ENCODE data around the gene GNMT. TPM values are rescaled to one million over a fixed set of nuclear protein-coding genes. Genes with fewer than 3 reads are reported as not detected.
A peak's percentile ranks its signal among the peaks of the same experiment; 100 is the strongest.
"Not testable (repeated sequence)": the region's sequence is repeated elsewhere in the genome, so short reads cannot be mapped to it uniquely, and the experiment has no call there.

GNMT gene
- total RNA-seq, 1 donor: 0.63 TPM

GRCh38 chr6:42979523-42980177 is 19.1 kb downstream of the GNMT start:
- H3K4me1 ChIP-seq (ENCODE audit: insufficient read depth, low read length): peaks cover 45% of the 10 kb centered on the region
- peak overlapping the region; percentile 91 for H3K4me3 ChIP-seq (ENCODE audit: low read length)
- H3K27me3 ChIP-seq (ENCODE audit: insufficient read depth, low read length): no peaks in the 10 kb centered on the region
- no peaks in the 10 kb centered on the region for H3K9me3 ChIP-seq (ENCODE audit: low read depth, low read length)

- no peak overlapping the region for H3K4me3 ChIP-seq (ENCODE audit: low read length)
- H3K27me3 ChIP-seq (ENCODE audit: insufficient read depth, low read length): no peaks in the 10 kb centered on the region
- H3K9me3 ChIP-seq (ENCODE audit: low read depth, low read length): no peaks in the 10 kb centered on the region
- peaks cover 54% of the 10 kb centered on the region for H3K4me1 ChIP-seq (ENCODE audit: insufficient read depth, low read length)
Measured at GRCh38 chr6:42981836-42982235, 21.3 kb downstream of the GNMT start.

DNA sequence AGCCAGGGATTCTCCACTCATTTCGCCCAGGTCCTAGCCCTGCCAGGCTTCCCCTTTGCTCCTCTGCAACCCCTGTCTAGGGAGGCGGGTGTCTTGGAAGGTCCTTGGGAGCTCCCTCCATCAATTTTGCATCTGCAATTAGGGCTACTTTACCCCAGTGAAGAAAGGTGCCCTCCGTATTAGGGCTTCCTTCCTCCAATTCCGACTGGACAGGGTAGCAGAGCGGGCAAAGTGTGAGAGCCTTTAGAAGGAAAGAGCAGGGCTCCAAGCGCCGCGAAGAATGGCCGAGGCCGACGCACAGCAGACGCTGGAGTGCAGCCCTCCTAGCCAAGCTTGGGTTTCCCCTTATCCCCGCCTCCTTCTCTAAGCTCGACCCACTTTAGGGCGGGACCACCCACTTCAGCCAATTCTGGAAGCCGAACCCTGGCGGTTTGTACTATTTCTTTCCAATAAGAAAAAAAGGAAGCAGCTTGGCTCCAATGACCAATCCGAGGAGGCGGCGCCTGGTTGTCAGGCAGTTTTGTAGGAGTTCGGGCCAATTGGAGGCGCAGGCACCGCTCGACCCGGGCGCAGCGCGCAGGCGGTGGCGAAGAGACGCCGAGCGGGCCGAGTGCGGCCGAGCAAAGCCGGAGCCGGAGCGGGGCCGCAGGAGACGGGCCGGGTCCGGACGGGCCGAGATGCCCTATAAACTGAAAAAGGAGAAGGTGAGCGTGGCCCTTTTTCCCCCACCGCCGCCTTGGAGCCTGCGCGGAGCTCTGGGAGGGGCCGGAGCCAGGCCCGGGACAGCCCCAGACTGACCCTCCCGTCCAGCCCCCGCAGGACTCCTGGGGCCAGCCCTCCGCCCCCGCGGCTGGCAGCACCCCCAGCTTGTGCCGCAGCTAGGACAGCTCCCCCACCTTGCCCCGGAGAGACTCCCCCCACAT is 23.7 kb downstream of the GNMT start, which contains the start of gene PPP2R5D:
TSS of gene PPP2R5D (plus strand) at position 570 of the 923 bp plus-strand sequence. CDS start at position 678, 108 bp downstream.
- Histone ChIP-seq H3K4me1 (ENCODE audit: insufficient read depth, low read length) (peaks cover 41% of the 10 kb centered on the region), H3K4me3 (ENCODE audit: low read length) (peak within 1 kb of the TSS; percentile 67), H3K9me3 (ENCODE audit: low read depth, low read length) (no peaks in the 10 kb centered on the region), H3K27me3 (ENCODE audit: insufficient read depth, low read length) (no peaks in the 10 kb centered on the region)

DNA sequence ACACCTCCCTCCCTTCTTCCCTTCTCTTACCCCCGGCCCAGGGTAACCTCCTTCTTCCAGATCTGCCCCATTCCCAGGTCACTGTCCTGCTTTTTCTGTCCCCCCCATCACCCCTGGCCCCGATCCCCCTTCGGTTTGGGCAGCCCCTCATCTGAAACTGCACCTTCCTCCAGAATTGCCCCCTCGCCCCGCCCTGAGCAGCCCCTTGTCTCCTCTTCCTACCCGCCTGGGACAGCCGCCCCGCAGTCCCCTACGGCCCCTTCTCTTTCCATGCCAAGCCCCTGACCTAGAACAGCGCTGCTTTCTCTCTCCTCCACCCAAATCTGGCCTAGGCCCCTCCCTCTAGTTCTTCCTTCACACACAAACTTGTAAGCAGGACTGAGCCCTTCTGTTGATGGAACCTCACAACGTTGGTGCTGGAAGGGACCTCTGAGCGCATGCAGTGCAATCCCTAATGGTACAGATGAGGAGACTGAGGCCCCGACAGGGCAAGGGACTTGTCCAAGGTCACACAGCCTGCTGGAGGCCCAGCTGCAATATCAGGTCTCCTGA is 24.4 kb downstream of the GNMT start:
- Histone ChIP-seq H3K27me3 (ENCODE audit: insufficient read depth, low read length) (no peaks in the 10 kb centered on the region), H3K9me3 (ENCODE audit: low read depth, low read length) (no peaks in the 10 kb centered on the region), H3K4me3 (ENCODE audit: low read length) (peak overlapping the region; percentile 67), H3K4me1 (ENCODE audit: insufficient read depth, low read length) (peaks cover 34% of the 10 kb centered on the region)

- Histone ChIP-seq H3K27me3 (ENCODE audit: insufficient read depth, low read length) (no peaks in the 10 kb centered on the region), H3K9me3 (ENCODE audit: low read depth, low read length) (no peaks in the 10 kb centered on the region)
Measured at GRCh38 chr6:42987533-42988451, 27.2 kb downstream of the GNMT start.

GRCh38 chr6:42988486-42989020 is 28.0 kb downstream of the GNMT start:
- Histone ChIP-seq H3K4me1 (ENCODE audit: insufficient read depth, low read length) (peaks cover 26% of the 10 kb centered on the region), H3K27me3 (ENCODE audit: insufficient read depth, low read length) (no peaks in the 10 kb centered on the region), H3K4me3 (ENCODE audit: low read length) (no peak overlapping the region), H3K9me3 (ENCODE audit: low read depth, low read length) (no peaks in the 10 kb centered on the region)

More at GRCh38 chr6:42987533-42988451, 27.2 kb downstream of the GNMT start:
- H3K4me1 ChIP-seq (ENCODE audit: insufficient read depth, low read length): peaks cover 30% of the 10 kb centered on the region
- no peak overlapping the region for H3K4me3 ChIP-seq (ENCODE audit: low read length)

DNA sequence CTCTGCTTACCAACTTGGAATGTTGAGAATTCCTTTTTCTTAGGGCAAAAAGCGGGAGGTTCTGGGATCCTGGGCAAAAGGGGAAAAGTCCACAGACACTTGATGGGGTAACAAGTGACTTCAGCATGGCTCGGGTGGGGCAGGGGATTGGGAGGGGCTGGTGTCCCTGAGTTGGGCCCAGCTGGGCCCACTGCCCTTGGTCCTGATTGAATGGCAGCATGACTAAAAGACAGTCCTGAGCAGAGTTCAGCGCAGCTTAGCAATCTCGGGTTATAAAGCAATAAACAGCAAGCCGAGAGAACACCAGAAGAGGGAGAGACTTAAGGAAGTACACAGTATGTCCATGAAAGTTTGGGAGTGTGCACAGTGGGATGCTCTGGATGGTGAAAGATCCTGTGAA is 29.4 kb downstream of the GNMT start:
- peaks cover 21% of the 10 kb centered on the region for H3K4me1 ChIP-seq (ENCODE audit: insufficient read depth, low read length)
- H3K4me3 ChIP-seq (ENCODE audit: low read length): no peak overlapping the region
- no peaks in the 10 kb centered on the region for H3K27me3 ChIP-seq (ENCODE audit: insufficient read depth, low read length)
- H3K9me3 ChIP-seq (ENCODE audit: low read depth, low read length): no peaks in the 10 kb centered on the region

GRCh38 chr6:42993445-42993844 is 32.9 kb downstream of the GNMT start:
- Histone ChIP-seq H3K4me1 (ENCODE audit: insufficient read depth, low read length) (no peaks in the 10 kb centered on the region), H3K4me3 (ENCODE audit: low read length) (no peak overlapping the region), H3K9me3 (ENCODE audit: low read depth, low read length) (no peaks in the 10 kb centered on the region), H3K27me3 (ENCODE audit: insufficient read depth, low read length) (no peaks in the 10 kb centered on the region)

- Histone ChIP-seq H3K4me1 (ENCODE audit: insufficient read depth, low read length) (no peaks in the 10 kb centered on the region), H3K9me3 (ENCODE audit: low read depth, low read length) (no peaks in the 10 kb centered on the region), H3K4me3 (ENCODE audit: low read length) (no peak overlapping the region), H3K27me3 (ENCODE audit: insufficient read depth, low read length) (no peaks in the 10 kb centered on the region)
Measured at GRCh38 chr6:42996513-42996912, 36.0 kb downstream of the GNMT start.

GRCh38 chr6:42998205-42998604 is 37.7 kb downstream of the GNMT start:
- H3K4me3 ChIP-seq (ENCODE audit: low read length); H3K4me1 ChIP-seq (ENCODE audit: insufficient read depth, low read length); H3K9me3 ChIP-seq (ENCODE audit: low read depth, low read length); H3K27me3 ChIP-seq (ENCODE audit: insufficient read depth, low read length): not testable (repeated sequence)

DNA sequence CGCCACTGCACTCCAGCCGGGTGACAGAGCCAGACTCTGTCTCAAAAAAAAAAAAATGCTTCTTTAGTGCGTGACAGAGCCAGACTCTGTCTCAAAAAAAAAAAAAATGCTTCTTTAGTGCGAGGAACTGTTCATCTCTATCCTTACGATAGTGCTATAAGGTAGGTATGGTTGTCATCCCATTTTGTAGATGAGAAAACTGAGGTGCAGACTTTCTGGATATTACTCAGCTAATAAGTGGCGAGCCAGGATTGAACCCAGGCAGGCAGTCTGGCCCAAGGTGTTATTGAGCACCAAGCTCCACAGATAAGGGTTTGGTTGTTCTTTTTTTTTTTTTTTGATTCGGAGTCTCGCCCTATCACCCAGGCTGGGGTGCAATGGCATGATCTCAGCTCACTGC is 41.3 kb downstream of the GNMT start:
- Histone ChIP-seq H3K27me3 (ENCODE audit: insufficient read depth, low read length) (no peaks in the 10 kb centered on the region), H3K4me3 (ENCODE audit: low read length) (no peak overlapping the region), H3K4me1 (ENCODE audit: insufficient read depth, low read length) (no peaks in the 10 kb centered on the region), H3K9me3 (ENCODE audit: low read depth, low read length) (no peaks in the 10 kb centered on the region)

- Histone ChIP-seq H3K9me3 (ENCODE audit: low read depth, low read length) (no peaks in the 10 kb centered on the region), H3K4me1 (ENCODE audit: insufficient read depth, low read length) (no peaks in the 10 kb centered on the region), H3K4me3 (ENCODE audit: low read length) (no peak overlapping the region), H3K27me3 (ENCODE audit: insufficient read depth, low read length) (no peaks in the 10 kb centered on the region)
Measured at GRCh38 chr6:43005844-43006243, 45.3 kb downstream of the GNMT start.

DNA sequence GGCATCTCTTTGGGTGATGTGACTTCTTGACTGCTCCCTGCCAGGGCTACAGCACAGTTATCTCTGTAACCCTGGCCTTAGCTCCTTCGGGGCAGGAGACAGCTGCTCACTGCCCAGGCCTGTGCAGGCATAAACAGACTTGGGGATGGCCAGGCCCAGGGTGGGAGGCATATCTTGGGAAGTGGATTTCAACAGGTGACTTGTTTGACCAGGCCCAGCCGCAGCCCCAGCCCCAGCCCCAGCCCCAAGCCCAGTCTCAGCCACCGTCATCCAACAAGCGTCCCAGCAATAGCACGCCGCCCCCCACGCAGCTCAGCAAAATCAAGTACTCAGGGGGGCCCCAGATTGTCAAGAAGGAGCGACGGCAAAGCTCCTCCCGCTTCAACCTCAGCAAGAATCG is 45.7 kb downstream of the GNMT start:
- H3K4me1 ChIP-seq (ENCODE audit: insufficient read depth, low read length): no peaks in the 10 kb centered on the region
- H3K4me3 ChIP-seq (ENCODE audit: low read length): no peak overlapping the region
- H3K27me3 ChIP-seq (ENCODE audit: insufficient read depth, low read length): no peaks in the 10 kb centered on the region
- no peaks in the 10 kb centered on the region for H3K9me3 ChIP-seq (ENCODE audit: low read depth, low read length)

DNA sequence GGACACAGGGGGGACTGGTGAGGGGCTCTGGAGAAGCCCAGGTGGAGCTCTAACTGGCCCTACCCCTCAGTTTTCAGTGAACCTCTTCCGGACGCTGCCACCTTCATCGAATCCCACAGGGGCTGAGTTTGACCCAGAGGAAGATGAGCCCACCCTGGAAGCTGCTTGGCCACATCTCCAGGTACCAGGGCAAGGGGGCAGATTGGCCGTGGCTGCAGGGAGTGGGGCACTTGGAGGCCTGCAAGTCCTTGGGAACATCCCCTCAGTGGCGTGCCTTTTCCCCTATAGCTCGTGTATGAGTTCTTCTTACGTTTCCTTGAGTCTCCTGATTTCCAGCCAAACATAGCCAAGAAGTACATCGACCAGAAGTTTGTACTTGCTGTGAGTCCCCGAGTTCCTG is 46.6 kb downstream of the GNMT start:
- Histone ChIP-seq H3K27me3 (ENCODE audit: insufficient read depth, low read length) (no peaks in the 10 kb centered on the region), H3K4me3 (ENCODE audit: low read length) (no peak overlapping the region), H3K4me1 (ENCODE audit: insufficient read depth, low read length) (peaks cover 3% of the 10 kb centered on the region), H3K9me3 (ENCODE audit: low read depth, low read length) (no peaks in the 10 kb centered on the region)

Measured in mononuclear cell (primary cell).